Measurements from ENCODE around the gene INPP5A. TPM values are rescaled to one million over a fixed set of nuclear protein-coding genes. Genes with fewer than 3 reads are reported as not detected.

The INPP5A gene
- total and polyA plus RNA-seq, 2 of the 13 experiments (the other 11 are each of a cell fraction or from before 2014, with no cell fraction given), result 17.5 to 37.9 TPM

GRCh38 chr10:132726194-132726593 lies 188.6 kb downstream of the INPP5A start:
- CTCF ChIA-PET (ENCODE audit: low intra/inter-chr PET ratio, low total read pairs), result no interaction called here
- Histone ChIP-seq H2AFZ (ENCODE audit: low read length) (no peak overlapping the region), H3K9ac (ENCODE audit: insufficient read depth, low read depth, low read length) (no peak overlapping the region), H3K27me3 (ENCODE audit: control insufficient read depth in 1 of 2, insufficient read depth in 2 of 2, low read length in 2 of 2) (no peaks in the 10 kb centered on the region), H3K9me3 (ENCODE audit: low read length) (no peaks in the 10 kb centered on the region), H3K4me1 (ENCODE audit: insufficient read depth, low read length) (no peaks in the 10 kb centered on the region), H3K27ac (ENCODE audit: extremely low read length, insufficient read depth, low read length) (no peak overlapping the region), H3K36me3 (replicated peaks in 1 of 2; ENCODE audit: control insufficient read depth in 1 of 2, insufficient read depth in 2 of 2, low read length in 2 of 2) (peaks cover 0 to 8% of the 10 kb centered on the region in 2 experiments; a peak in 1 of 5 replicates), H3K4me3 (replicated peaks in 1 of 3; ENCODE audit: insufficient read depth in 1 of 3, low read depth in 2 of 3, low read length in 3 of 3) (no peak overlapping the region), H4K20me1 (ENCODE audit: insufficient read depth, low read length) (no peaks in the 10 kb centered on the region), H3K4me2 (ENCODE audit: low read depth, low read length) (no peak overlapping the region), H3K79me2 (ENCODE audit: insufficient read depth, low read length) (no peaks in the 10 kb centered on the region)
- intact Hi-C loops (cut with micrococcal nuclease; ENCODE audit: unreplicated experiment) (no loop called here), in situ Hi-C loops (cut with HindIII; ENCODE audit: extremely low pct_ligation_motif_present, low pct_unique_long_range_greater_than_20kb) (no loop called here)
- ATAC-seq (no peak), DNase-seq (ENCODE audit: low spot score) (no peak), FAIRE-seq (no peak)
- TF ChIP-seq ZBED4 (CRISPR knock-in tag; IDR thresholded peaks at IDR 0.05; ENCODE audit: borderline replicate concordance) (no peak), ZNF788 (CRISPR knock-in tag; IDR thresholded peaks at IDR 0.05; ENCODE audit: borderline replicate concordance) (no peak), ZBTB21 (CRISPR knock-in tag; IDR thresholded peaks at IDR 0.05) (no peak), DNMT1 (CRISPR knock-in tag; IDR thresholded peaks at IDR 0.05) (no peak), TOE1 (CRISPR knock-in tag; IDR thresholded peaks at IDR 0.05) (no peak), SRF (IDR thresholded peaks at IDR 0.05; ENCODE audit: low read depth, low read length) (no peak), ARID2 (CRISPR knock-in tag; IDR thresholded peaks at IDR 0.05; ENCODE audit: borderline replicate concordance) (no peak), ZNF225 (CRISPR knock-in tag; IDR thresholded peaks at IDR 0.05) (no peak), ZNF850 (CRISPR knock-in tag; conservative IDR thresholded peaks at IDR 0.05) (no peak), ZNF17 (CRISPR knock-in tag; IDR thresholded peaks at IDR 0.05) (no peak)
- no TSS peak for BruUV-seq (replicated peaks)
- 95% methylated on average over 21 of the region's 21 CpGs for WGBS (ENCODE audit: low lambda C conversion rate)
- POLR2A ChIA-PET, result no interaction called here

All from HepG2 (cell line).